Spleen (tissue), 7 donors: Measurements from ENCODE around the gene ABHD12.

ENCODE experiments used
- CTCF ChIP-seq, 11 experiments: fragments of 200-600 bp in 7 of 11; fragments of 450-650 bp in 4 of 11; sonication (generic) in 4 of 11; IDR thresholded peaks in 8 of 11; conservative IDR thresholded peaks in 3 of 11; 1 replicate in 7 of 11; 2 replicates in 4 of 11; pipeline versions ENCODE4 v1.4.0 to v1.8.0; 2016 to 2021; ENCODE audit warnings: antibody characterized with exemption in 11 of 11, inconsistent platforms in 4 of 11, mild to moderate bottlenecking in 1 of 11
- POLR2A ChIP-seq, 3 donors: fragments of 450-650 bp; IDR thresholded peaks; one replicate each; pipeline ENCODE4 v1.5.1; 2017; ENCODE audit warnings: antibody characterized with exemption in 3 of 3, mild to moderate bottlenecking in 1 of 3
- POLR2AphosphoS5 ChIP-seq, 3 donors: sonication (generic); formaldehyde crosslinking; IDR thresholded peaks; one replicate each; pipeline ENCODE4 v1.5.1; 2017; ENCODE audit warnings: antibody characterized with exemption in 3 of 3
- donor health status: DM: no; HTN: no; CAD: no; lungs with moderate emphysema.
- donor health status: DM: no; HTN: no; CAD: no.
- donor health status: DM: no; HTN: no; CAD: no.

DNA sequence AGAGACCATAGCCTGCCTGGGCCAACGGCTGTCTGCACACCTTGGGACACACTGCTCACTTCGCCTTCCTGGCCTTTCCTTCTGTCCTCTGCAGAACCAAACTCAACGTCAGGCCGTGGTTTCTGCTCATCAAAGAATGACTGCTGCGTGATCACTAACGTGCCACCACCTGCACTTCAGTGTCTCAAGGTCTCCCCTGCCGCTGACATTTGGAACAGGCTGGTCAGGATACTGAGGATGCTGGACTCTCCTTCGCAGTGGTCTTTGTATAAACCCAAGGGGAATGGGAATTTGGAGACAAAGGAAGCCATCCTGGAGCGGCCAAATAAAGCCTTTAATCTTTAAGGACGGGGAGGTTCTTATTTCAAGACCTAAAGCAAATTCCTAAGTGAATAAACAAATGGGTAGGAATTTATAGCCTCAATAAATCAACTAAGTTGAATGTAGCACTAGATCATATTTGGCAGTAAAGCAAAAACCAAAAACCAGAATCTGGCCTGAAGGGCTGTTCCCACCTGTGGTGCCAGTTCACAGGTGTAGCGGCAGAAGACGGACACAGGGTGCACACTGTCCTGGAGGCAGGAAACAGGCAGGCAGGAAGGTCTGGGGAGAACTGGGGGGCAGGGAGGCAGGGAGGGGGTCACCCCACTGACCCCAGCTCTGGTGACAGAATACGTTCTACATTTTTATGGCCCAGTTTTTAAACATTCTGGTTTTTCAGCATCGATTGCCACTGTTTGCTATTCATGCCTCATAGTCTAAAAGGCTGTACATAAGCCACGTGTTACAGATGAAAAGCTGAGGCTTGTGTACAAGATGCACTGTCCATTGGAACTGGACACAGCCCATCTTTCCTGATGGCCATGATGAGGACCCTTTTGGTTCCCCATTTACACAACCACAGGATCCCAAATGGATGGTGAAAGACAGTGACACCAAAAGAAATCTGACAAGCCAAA, 36.6 kb downstream of the ABHD12 start:
- no peak for TF ChIP-seq CTCF (IDR thresholded peaks at IDR 0.05 in 8 of 11, conservative IDR thresholded peaks at IDR 0.05 in 3 of 11)
- TF ChIP-seq POLR2AphosphoS5 (IDR thresholded peaks at IDR 0.05) = no peak
- TF ChIP-seq POLR2A (IDR thresholded peaks at IDR 0.05) = no peak
